ENCODE data around the gene NEDD8.

GRCh38 chr14:24232645-24233537 is 724 bp upstream of the NEDD8 start, which contains the start of gene GMPR2:
- TF ChIP-seq ZFP30 (CRISPR knock-in tag; IDR thresholded peaks at IDR 0.05) (no peak), ZFP3 (CRISPR knock-in tag; IDR thresholded peaks at IDR 0.05) (no peak), PATZ1 (CRISPR knock-in tag; IDR thresholded peaks at IDR 0.05; ENCODE audit: borderline replicate concordance) (no peak), CREB5 (CRISPR knock-in tag; IDR thresholded peaks at IDR 0.05; ENCODE audit: low read depth) (no peak), ZNF565 (CRISPR knock-in tag; conservative IDR thresholded peaks at IDR 0.05; ENCODE audit: low read depth) (no peak), TOX (CRISPR knock-in tag; IDR thresholded peaks at IDR 0.05; ENCODE audit: borderline replicate concordance) (no peak), RARB (CRISPR knock-in tag; IDR thresholded peaks at IDR 0.05) (no peak), TSHZ2 (CRISPR knock-in tag; IDR thresholded peaks at IDR 0.05) (no peak), ISL1 (CRISPR knock-in tag; IDR thresholded peaks at IDR 0.05) (no peak), SNAI2 (CRISPR knock-in tag; IDR thresholded peaks at IDR 0.05) (no peak), ESRRG (CRISPR knock-in tag; IDR thresholded peaks at IDR 0.05) (no peak), ZC3H10 (CRISPR knock-in tag; IDR thresholded peaks at IDR 0.05) (no peak)
